ENCODE measurements around the gene KCND1. TPM values are rescaled to one million over a fixed set of nuclear protein-coding genes. Genes with fewer than 3 reads are reported as not detected.

KCND1 gene
- total and polyA plus RNA-seq, 2 experiments from 2014 or later, result 2.6 to 3.1 TPM

DNA sequence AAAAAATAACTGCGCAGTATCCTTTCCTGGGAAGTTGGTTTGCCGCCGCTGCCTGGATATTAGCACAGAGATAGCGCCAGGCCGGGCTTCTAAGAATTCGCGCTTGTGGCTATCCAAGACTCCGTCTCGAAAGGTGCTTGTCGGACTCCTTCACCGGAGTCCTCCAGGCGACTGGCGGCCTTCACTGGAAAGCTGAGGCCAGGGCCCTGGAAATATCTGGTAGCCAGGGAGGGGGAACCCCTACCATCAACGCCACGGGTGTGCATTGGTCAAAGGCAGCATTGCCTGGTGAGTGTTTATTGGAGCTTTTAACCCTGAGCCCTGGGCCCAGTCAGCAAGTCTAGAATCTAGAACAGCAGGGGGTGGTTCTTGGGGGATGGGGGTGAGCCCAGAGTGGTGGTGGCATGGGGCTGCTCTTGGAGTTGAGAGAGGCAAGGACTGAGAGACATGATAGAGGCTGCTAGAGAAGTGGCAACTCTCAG, 52.2 kb downstream of the KCND1 start:
- TF ChIP-seq, protein P1, sequence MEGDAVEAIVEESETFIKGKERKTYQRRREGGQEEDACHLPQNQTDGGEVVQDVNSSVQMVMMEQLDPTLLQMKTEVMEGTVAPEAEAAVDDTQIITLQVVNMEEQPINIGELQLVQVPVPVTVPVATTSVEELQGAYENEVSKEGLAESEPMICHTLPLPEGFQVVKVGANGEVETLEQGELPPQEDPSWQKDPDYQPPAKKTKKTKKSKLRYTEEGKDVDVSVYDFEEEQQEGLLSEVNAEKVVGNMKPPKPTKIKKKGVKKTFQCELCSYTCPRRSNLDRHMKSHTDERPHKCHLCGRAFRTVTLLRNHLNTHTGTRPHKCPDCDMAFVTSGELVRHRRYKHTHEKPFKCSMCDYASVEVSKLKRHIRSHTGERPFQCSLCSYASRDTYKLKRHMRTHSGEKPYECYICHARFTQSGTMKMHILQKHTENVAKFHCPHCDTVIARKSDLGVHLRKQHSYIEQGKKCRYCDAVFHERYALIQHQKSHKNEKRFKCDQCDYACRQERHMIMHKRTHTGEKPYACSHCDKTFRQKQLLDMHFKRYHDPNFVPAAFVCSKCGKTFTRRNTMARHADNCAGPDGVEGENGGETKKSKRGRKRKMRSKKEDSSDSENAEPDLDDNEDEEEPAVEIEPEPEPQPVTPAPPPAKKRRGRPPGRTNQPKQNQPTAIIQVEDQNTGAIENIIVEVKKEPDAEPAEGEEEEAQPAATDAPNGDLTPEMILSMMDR (IDR thresholded peaks at IDR 0.05; ENCODE audit: low read depth, low read length), result no peak
- DNase-seq (ENCODE audit: low read depth in 1 of 2, low spot score in 1 of 2), result no peak
- peaks cover 7% of the 10 kb centered on the region for H3K4me1 ChIP-seq (ENCODE audit: low read depth)
- peak overlapping the region; percentile 70 for H3K4me3 ChIP-seq
- H3K27me3 ChIP-seq, result no peaks in the 10 kb centered on the region
- H3K9me3 ChIP-seq (ENCODE audit: low read depth), result no peaks in the 10 kb centered on the region
- H3K36me3 ChIP-seq, result no peaks in the 10 kb centered on the region
- peak overlapping the region; percentile 83 for H3K27ac ChIP-seq

GRCh38 chrX:48918643-48919340, 52.9 kb downstream of the KCND1 start, which contains the start of gene PIM2:
TSS of gene PIM2 (minus strand) at chrX:48919024. CDS start at chrX:48918834, 190 bp downstream.
- H3K27me3 ChIP-seq, result no peaks in the 10 kb centered on the region
- peak within 1 kb of the TSS; percentile 70 for H3K4me3 ChIP-seq
- TF ChIP-seq, protein P1 (IDR thresholded peaks at IDR 0.05; ENCODE audit: low read depth, low read length), result no peak
- no peaks in the 10 kb centered on the region for H3K9me3 ChIP-seq (ENCODE audit: low read depth)
- H3K4me1 ChIP-seq (ENCODE audit: low read depth), result peaks cover 7% of the 10 kb centered on the region
- H3K27ac ChIP-seq, result peak within 1 kb of the TSS; percentile 83
- peaks cover 4% of the 10 kb centered on the region for H3K36me3 ChIP-seq
- DNase-seq (ENCODE audit: low read depth in 1 of 2, low spot score in 1 of 2), result peak; percentile 85 to 99

- Histone ChIP-seq H3K4me1 (ENCODE audit: low read depth) (peaks cover 7% of the 10 kb centered on the region), H3K27ac (no peak overlapping the region), H3K4me3 (peak overlapping the region; percentile 70), H3K27me3 (no peaks in the 10 kb centered on the region), H3K9me3 (ENCODE audit: low read depth) (no peaks in the 10 kb centered on the region), H3K36me3 (peaks cover 6% of the 10 kb centered on the region)
- no peak for DNase-seq (ENCODE audit: low read depth in 1 of 2, low spot score in 1 of 2)
- TF ChIP-seq, protein P1 (IDR thresholded peaks at IDR 0.05; ENCODE audit: low read depth, low read length), result no peak
These were observed 53.4 kb downstream of the KCND1 start for GRCh38 chrX:48918301-48918642.

- Histone ChIP-seq H3K9me3 (ENCODE audit: low read depth) (no peaks in the 10 kb centered on the region), H3K36me3 (peaks cover 6% of the 10 kb centered on the region), H3K4me1 (ENCODE audit: low read depth) (peaks cover 7% of the 10 kb centered on the region), H3K27me3 (no peaks in the 10 kb centered on the region), H3K4me3 (peak overlapping the region; percentile 70), H3K27ac (no peak overlapping the region)
- DNase-seq (ENCODE audit: low read depth in 1 of 2, low spot score in 1 of 2), result peak; percentile 89 to 95
- TF ChIP-seq, protein P1 (IDR thresholded peaks at IDR 0.05; ENCODE audit: low read depth, low read length), result peak; percentile 89
These were observed 54.3 kb downstream of the KCND1 start for GRCh38 chrX:48917139-48918001.

GRCh38 chrX:48914593-48915493, 56.8 kb downstream of the KCND1 start:
- TF ChIP-seq, protein P1 (IDR thresholded peaks at IDR 0.05; ENCODE audit: low read depth, low read length), result no peak
- H3K27me3 ChIP-seq, result no peaks in the 10 kb centered on the region
- H3K9me3 ChIP-seq (ENCODE audit: low read depth), result no peaks in the 10 kb centered on the region
- no peak overlapping the region for H3K4me3 ChIP-seq
- H3K4me1 ChIP-seq (ENCODE audit: low read depth), result peaks cover 9% of the 10 kb centered on the region
- H3K36me3 ChIP-seq, result peaks cover 6% of the 10 kb centered on the region
- no peak for DNase-seq (ENCODE audit: low read depth in 1 of 2, low spot score in 1 of 2)
- H3K27ac ChIP-seq, result no peak overlapping the region
